Prostate gland (tissue), 2 donors: ENCODE data around the gene HMX1.

Source experiments
- POLR2A ChIP-seq: fragments of 450-650 bp; IDR thresholded peaks from one replicate; pipeline ENCODE4 v1.6.1; 2016; ENCODE audit warnings: antibody characterized with exemption, mild to moderate bottlenecking
- POLR2AphosphoS5 ChIP-seq: sonication (generic); formaldehyde crosslinking; IDR thresholded peaks from one replicate; pipeline ENCODE4 v1.6.1; 2017; ENCODE audit warnings: antibody characterized with exemption
- TF ChIP-seq, protein P1 (sequence below), 4 experiments: fragments of 200-600 bp in 2 of 4; fragments of 450-650 bp in 2 of 4; sonication (generic) in 2 of 4; IDR thresholded peaks; 1 replicate in 3 of 4; 2 replicates in 1 of 4; pipeline ENCODE4 v1.5.1; 2016 to 2019; ENCODE audit warnings: antibody characterized with exemption in 4 of 4, mild to moderate bottlenecking in 2 of 4, moderate library complexity in 2 of 4

DNA sequence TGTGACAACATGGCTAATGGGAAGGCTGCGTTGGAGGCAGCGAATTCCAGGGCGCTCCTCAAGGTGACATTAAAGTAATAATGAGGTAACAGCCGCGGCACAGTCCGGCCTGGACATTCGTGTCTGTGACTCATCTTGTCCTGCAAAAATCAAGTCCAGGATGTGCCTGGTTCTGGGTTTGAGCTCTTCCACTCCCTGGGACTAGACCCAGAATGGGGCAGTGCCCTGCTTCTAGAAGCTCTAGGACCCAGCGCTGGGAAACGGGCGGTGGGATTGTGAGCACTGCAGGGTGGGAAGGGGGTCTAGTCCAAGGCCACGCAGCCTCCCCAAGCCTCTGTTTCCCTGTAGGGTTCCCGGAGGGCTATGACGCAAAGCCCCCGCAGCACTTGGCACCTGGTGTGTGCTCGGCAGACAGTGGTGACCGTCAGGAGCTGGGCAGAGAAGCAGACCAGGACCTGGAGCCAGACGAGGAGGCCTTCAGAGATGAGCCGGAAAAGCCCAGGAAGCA is 34.9 kb downstream of the HMX1 start:
- TF ChIP-seq, protein P1, sequence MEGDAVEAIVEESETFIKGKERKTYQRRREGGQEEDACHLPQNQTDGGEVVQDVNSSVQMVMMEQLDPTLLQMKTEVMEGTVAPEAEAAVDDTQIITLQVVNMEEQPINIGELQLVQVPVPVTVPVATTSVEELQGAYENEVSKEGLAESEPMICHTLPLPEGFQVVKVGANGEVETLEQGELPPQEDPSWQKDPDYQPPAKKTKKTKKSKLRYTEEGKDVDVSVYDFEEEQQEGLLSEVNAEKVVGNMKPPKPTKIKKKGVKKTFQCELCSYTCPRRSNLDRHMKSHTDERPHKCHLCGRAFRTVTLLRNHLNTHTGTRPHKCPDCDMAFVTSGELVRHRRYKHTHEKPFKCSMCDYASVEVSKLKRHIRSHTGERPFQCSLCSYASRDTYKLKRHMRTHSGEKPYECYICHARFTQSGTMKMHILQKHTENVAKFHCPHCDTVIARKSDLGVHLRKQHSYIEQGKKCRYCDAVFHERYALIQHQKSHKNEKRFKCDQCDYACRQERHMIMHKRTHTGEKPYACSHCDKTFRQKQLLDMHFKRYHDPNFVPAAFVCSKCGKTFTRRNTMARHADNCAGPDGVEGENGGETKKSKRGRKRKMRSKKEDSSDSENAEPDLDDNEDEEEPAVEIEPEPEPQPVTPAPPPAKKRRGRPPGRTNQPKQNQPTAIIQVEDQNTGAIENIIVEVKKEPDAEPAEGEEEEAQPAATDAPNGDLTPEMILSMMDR (IDR thresholded peaks at IDR 0.05): no peak
- TF ChIP-seq POLR2A (no peak), POLR2AphosphoS5 (no peak)
